Omental fat pad (tissue), 4 donors: ENCODE data around the gene TMEM259. TPM values are rescaled to one million over a fixed set of nuclear protein-coding genes. Genes with fewer than 3 reads are reported as not detected.
A peak's percentile ranks its signal among the peaks of the same experiment; 100 is the strongest.

Experiments
- ATAC-seq: fragments of 150-250 bp; one replicate; pipeline ENCODE4 v1.9.1; 2016; ENCODE audit warnings: mild to moderate bottlenecking, moderate library complexity; ENCODE audit not compliant: low FRiP score
- DNase-seq: peaks from one replicate; pipeline ENCODE4 v3.0.0-alpha.2; 2019; ENCODE audit warnings: low spot score
- total RNA-seq, 4 donors: library from RNA; depleted of rRNA; stranded (reverse); fragments of >200 nt; gene quantifications; one replicate each; pipeline ENCODE4 v1.1.0, GENCODE V29; 2016
- TF ChIP-seq, protein P1 (sequence below), 3 donors: fragments of 450-650 bp; IDR thresholded peaks; one replicate each; pipeline ENCODE4 v1.5.1; 2016 to 2017; ENCODE audit warnings: antibody characterized with exemption in 3 of 3, mild to moderate bottlenecking in 3 of 3, moderate library complexity in 2 of 3

TMEM259 gene
- total RNA-seq = 100 to 1,000 TPM; 112 to 164 (median 161) TPM

DNA sequence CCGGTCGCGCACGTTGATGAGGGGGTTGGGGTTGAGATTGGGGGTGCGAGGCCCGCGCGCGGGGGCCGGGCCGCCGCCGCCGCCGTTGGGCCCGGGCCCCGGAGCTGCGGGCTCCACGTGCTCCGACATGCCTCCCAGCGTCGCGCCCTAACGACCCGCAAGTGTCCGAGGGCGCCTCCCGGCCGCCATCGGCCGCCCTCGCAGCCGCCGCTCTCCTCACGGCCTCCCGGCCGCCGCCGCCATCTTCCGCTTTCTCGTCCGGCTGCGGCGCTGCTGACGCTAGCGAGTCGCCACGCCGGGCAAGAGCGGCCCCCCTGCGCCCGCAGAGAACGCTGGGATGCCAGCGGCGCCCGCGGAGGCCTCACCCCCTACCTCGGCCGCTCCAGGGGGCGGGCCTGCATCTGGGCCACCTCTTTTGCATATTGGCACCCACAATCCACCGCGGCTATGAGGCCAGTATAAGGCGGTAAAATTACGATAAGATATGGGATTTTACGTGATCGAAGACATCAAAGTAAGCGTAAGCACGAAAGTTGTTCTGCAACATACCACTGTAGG, at the start of gene TMEM259:
Gene TMEM259 (minus strand): TSS at position 256 of the 558 bp plus-strand sequence. CDS start 127 bp downstream, at position 129.
- peak; percentile 90 for ATAC-seq
- TF ChIP-seq, protein P1, sequence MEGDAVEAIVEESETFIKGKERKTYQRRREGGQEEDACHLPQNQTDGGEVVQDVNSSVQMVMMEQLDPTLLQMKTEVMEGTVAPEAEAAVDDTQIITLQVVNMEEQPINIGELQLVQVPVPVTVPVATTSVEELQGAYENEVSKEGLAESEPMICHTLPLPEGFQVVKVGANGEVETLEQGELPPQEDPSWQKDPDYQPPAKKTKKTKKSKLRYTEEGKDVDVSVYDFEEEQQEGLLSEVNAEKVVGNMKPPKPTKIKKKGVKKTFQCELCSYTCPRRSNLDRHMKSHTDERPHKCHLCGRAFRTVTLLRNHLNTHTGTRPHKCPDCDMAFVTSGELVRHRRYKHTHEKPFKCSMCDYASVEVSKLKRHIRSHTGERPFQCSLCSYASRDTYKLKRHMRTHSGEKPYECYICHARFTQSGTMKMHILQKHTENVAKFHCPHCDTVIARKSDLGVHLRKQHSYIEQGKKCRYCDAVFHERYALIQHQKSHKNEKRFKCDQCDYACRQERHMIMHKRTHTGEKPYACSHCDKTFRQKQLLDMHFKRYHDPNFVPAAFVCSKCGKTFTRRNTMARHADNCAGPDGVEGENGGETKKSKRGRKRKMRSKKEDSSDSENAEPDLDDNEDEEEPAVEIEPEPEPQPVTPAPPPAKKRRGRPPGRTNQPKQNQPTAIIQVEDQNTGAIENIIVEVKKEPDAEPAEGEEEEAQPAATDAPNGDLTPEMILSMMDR (IDR thresholded peaks at IDR 0.05) = no peak
- peak; percentile 93 for DNase-seq

DNA sequence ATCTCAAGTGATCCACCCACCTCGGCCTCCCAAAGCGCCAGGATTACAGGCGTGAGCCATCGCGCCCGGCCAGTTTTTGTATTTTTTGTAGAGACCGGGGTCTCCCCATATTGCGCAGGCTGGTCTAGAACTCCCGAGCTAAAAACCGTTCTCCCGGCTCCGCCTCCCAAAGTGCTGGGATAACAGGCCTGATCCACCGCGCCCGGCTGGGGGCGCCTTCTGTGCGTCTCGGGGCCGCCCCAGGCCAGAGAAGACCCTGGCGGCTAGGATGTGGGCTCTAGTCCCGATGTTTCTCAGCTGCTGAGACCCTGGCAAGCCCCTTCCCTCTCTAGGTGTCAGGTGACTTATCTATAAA, 49.6 kb upstream of the TMEM259 start:
- TF ChIP-seq, protein P1 (IDR thresholded peaks at IDR 0.05) = no peak
- DNase-seq = no peak
- ATAC-seq = no peak

DNA sequence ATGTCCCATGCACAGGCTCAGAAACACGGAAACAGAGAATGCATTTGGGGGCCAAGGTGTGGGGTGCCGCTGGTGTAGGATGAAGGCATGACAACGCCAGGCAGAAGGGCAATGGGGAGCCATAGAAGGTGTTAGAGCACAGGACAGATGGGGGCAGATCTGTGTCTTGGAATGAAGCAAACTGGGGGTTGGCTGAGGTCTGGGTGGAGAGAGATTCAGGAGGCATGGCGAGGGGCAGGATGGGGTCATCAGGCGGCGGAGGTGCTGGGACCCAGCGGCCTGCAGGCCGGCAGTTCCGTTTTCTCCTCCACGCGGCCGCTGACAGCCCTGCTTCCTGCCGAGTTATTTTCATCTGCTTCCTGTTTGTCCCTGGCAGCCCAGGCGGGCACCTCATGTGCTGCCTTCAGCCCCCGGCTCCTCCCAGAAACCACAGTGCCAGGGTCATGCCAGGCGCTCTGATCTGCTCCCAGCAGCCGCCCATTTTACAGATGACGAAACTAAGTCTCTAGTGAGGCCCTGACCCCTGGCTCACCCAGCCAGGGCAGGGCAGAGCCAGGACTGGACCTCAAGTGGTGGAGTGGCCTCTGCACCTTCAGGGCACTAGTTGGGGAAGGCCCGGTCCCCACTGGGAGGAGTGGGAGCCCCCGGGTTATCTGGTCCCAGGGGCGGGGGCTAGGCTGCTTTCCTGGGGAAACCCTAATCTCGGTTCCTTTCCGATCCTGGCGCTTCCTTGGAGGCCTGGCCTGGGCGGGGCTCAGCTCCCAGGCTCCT, 48.3 kb upstream of the TMEM259 start:
- TF ChIP-seq, protein P1 (IDR thresholded peaks at IDR 0.05) = no peak
- DNase-seq (no peak), ATAC-seq (no peak)

DNA sequence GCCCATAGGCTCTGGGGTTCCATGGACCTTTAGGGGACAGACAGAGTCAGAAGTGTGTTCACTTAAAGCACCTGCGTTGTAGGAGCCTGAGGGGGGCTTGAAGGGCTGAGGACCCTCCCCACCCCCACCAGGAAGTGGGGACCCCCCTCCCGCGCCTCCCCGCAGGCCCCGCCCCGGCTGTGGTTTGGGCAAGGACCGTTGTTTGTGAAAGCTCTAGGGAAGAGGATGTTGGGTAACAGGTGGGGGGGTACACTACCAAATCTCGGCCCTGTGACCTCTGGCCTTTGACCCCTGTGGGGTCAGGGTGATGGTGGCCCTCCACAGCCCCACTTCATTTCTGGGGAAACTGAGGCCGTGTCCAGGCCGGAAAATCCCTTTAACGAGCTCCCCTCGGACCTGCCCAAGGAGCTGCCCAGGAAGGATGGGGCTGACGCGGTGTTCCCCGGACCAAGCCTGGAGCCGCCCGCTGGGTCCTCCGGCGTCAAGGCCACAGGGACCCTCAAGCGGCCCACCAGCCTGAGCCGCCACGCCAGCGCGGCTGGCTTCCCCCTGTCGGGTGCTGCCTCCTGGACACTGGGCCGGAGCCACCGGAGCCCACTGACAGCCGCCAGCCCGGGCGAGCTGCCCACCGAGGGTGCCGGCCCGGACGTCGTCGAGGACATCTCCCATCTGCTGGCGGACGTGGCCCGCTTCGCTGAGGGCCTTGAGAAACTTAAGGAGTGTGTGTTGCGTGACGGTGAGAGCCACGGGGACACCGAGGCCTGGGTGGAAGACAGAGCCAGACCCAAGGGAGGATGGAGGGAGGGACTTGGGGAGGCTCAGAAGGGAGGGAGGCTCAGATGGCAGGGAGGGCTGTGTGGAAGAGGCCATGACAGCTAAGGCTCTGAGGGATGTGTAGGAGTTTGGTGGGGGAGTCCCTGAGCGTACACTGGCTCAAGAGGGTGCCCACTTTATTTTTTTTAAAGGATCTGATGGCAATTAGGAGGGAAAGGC, 47.4 kb upstream of the TMEM259 start:
- DNase-seq (no peak), ATAC-seq (no peak)

DNA sequence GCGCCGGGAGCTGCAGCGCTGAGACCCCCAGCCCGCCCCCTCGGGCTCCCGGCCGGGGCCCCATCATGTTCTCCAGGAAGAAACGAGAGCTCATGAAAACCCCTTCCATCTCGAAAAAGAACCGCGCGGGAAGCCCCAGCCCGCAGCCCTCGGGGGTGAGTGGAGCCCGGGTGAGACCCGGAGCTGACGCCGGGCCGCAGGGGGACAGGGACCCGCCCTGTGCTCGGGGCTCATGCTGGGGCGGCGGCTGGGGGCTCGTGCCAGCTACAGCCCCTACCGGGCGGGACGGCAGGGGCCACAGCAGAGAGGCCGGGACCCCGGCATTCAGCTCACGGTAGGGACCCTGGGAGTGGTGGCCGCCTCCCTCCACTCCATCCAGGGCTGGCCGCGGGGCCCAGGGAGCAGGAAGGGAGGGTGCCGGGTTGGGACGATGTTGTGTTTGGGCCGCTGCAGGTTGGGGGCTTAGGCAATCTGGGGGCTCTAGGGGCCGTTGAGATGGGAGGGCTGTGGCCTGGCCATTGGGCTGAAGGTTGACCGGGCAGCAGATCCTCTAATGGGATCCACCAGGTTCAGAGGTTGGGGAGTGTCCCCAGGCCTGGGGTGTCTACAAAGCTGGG, 46.5 kb upstream of the TMEM259 start:
- TF ChIP-seq, protein P1 (IDR thresholded peaks at IDR 0.05) = no peak
- ATAC-seq (peak; percentile 6), DNase-seq (no peak)

More for the DNA sequence above, 47.4 kb upstream of the TMEM259 start:
- TF ChIP-seq, protein P1 (IDR thresholded peaks at IDR 0.05) = no peak

DNA sequence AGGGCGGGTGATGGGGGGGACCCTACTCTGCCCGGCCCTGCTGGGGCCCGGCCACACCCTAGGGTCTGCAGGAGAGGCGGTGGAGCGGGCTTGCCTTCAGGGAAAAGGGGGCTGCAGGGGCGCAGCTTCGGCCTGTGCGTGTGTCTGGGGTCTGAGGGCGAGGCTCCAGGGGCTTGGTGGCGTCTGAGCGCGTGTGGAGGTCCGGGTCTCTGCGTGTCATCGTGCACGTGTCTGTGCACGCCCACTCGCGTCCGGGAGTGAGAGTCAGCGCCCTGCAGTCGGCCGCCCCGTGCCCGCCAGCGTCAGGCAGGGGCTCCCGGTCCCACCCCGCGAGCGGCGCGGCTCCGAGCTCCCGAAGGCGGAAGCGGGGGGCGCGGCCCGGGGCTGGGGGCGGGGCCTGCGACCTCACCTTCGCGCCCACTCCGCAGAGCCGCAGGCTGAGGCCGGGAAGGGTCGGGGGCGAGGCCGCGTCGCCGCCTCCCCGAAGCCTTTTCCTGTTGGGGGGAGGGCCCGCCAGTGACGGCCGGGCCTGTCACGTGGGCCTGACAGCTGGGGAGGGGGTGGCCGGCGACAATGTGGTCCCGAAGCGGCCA, 45.9 kb upstream of the TMEM259 start, which contains the start of gene ARHGAP45:
Gene ARHGAP45 (plus strand): TSS at position 420 of the 593 bp plus-strand sequence. CDS start 239 bp downstream, outside the sequence.
- no peak for ATAC-seq
- TF ChIP-seq, protein P1 (IDR thresholded peaks at IDR 0.05) = no peak
- DNase-seq = no peak
